Astrocyte of the cerebellum (primary cell): ENCODE measurements around the gene KIAA1671.

Experiments used
- DNase-seq: peaks from one replicate; pipeline ENCODE4 v3.0.0-alpha.2; 2011; ENCODE audit warnings: low read depth
- H3K4me3 ChIP-seq: 2 replicates; pipeline ENCODE4 v1.5.1; 2011; ENCODE audit warnings: mild to moderate bottlenecking, low read depth, low read length, moderate library complexity
- CTCF ChIP-seq: IDR thresholded peaks from 2 replicates; pipeline ENCODE4 v1.5.1; 2012; ENCODE audit warnings: low read length, low read depth, moderate library complexity, mild to moderate bottlenecking; ENCODE audit errors: missing control alignments
- in situ Hi-C: cut with HindIII; loops from 2 replicates; pipeline ENCODE4 v1.10.0; 2017; ENCODE audit warnings: low sequenced_read_pairs

KIAA1671 gene

GRCh38 chr22:24977370-24978221 lies 25.1 kb downstream of the KIAA1671 start:
- no peak for DNase-seq
- TF ChIP-seq CTCF: no peak
- in situ Hi-C loops: no loop called here
- no peak overlapping the region for H3K4me3 ChIP-seq

GRCh38 chr22:24978308-24978707 lies 25.8 kb downstream of the KIAA1671 start:
- H3K4me3 ChIP-seq: no peak overlapping the region
- DNase-seq: no peak
- in situ Hi-C loops: no loop called here
- TF ChIP-seq CTCF: no peak

DNA sequence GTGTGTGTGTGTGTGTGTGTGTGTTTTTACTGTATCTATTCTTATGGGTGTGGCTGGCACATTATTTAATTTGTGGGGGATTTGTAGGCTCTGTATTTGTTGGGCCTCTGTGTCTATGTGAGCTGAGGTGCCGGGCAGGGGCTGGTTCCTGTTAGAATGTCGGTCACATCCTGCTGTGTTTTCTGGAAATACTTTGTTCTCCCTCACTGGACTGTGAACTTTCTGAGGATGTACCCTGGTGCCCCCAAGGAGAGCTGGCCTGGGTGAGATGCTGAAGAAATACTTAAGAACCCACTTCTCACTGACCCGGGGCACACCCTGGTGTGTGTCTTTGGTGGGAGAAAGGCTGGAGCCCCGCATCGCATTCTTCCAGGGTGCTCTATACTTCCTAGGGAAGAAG lies 28.6 kb downstream of the KIAA1671 start:
- in situ Hi-C loops: no loop called here
- no peak for TF ChIP-seq CTCF
- no peak for DNase-seq
- no peak overlapping the region for H3K4me3 ChIP-seq

- DNase-seq: no peak
- in situ Hi-C loops: no loop called here
- no peak for TF ChIP-seq CTCF
Measured at GRCh38 chr22:24981656-24982055, 29.1 kb downstream of the KIAA1671 start.

GRCh38 chr22:24982301-24983056 lies 30.0 kb downstream of the KIAA1671 start:
- TF ChIP-seq CTCF: no peak
- H3K4me3 ChIP-seq: no peak overlapping the region
- no peak for DNase-seq
- in situ Hi-C loops: no loop called here

More at GRCh38 chr22:24981656-24982055, 29.1 kb downstream of the KIAA1671 start:
- H3K4me3 ChIP-seq: no peak overlapping the region

DNA sequence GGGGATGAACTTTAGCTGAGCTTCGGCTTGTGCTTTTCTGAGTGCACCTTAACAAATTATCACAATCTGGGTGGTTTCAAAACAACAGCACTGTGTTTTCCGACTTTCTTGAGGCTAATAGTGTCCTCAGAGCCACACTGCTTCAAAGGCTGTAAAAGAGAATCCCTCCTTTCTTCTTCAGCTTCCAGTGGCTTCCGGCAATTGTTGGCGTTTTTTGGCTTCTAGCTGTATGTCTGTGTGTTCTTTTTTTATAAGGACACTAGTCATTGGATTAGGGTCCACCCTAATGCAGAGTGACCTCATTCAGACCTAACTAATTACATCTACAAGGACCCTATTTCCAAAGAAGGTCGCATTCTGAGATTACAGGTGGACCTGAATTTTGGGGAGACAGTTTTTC lies 30.6 kb downstream of the KIAA1671 start:
- no peak for DNase-seq
- in situ Hi-C loops: no loop called here
- TF ChIP-seq CTCF: no peak
- no peak overlapping the region for H3K4me3 ChIP-seq
